ENCODE measurements around the gene PARD3B.

PARD3B gene

DNA sequence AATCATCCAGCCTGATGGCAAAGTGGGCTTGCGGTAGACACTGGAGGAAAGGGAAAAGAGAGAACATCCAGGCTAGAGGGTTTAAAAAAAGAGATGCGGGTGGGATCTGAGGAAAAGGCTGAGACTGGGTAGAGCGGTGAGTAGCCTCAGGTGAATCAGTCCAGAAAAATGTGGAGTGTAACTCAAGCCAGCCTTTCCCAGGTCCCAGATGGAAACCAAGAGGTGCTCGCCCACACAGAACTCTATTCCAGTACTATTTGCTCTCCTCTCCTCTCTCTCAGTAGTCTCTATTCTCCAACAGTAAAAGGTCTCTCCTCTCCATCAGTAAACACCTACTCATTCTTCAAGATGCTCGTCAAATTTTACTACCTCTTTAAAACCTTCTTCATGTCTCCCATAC is 1098.7 kb downstream of the PARD3B start:
- no peak for DNase-seq

- no peak for DNase-seq
Measured at GRCh38 chr2:205646680-205647079, 1101.4 kb downstream of the PARD3B start.

- no peak for DNase-seq
Measured at GRCh38 chr2:205650450-205650849, 1105.2 kb downstream of the PARD3B start.

DNA sequence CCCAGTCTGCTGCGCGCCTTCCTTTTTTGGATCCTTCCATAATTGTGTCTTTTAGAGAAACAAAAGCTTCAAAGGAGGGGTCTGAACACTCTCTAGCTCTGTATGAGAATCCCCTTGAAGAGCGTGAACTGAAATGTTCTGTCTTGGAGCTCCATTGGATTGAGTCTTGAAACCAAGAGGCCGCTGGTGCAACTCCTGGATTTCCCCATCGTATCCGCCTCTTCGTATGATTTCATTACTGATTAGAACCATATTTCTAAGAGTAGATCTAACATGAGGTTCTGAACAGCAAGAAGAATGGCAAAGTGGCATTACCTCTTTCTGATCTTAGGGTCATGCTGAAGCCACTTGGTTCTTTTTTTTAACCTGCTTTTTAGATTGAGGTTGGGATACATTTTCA is 1105.7 kb downstream of the PARD3B start:
- DNase-seq: no peak

DNA sequence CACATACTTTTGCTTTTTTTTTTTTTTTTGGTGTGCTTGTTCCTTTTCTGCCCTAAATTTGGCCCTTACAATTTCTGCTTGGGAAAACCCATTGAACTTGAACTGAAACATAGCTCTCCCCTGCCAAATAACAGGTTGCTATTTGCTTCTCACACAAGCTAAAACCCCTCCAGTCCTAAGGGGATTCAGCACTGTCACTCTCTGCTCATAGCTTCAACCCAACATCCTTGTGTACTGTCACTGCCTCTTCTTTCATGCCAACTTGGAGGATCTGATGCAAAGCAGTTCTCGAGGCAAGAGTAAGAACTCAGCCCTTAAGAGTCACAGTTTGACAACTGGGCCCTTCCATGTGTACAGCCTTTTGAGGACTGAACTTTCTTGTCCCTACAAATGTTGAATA is 1106.4 kb downstream of the PARD3B start:
- DNase-seq: no peak

DNA sequence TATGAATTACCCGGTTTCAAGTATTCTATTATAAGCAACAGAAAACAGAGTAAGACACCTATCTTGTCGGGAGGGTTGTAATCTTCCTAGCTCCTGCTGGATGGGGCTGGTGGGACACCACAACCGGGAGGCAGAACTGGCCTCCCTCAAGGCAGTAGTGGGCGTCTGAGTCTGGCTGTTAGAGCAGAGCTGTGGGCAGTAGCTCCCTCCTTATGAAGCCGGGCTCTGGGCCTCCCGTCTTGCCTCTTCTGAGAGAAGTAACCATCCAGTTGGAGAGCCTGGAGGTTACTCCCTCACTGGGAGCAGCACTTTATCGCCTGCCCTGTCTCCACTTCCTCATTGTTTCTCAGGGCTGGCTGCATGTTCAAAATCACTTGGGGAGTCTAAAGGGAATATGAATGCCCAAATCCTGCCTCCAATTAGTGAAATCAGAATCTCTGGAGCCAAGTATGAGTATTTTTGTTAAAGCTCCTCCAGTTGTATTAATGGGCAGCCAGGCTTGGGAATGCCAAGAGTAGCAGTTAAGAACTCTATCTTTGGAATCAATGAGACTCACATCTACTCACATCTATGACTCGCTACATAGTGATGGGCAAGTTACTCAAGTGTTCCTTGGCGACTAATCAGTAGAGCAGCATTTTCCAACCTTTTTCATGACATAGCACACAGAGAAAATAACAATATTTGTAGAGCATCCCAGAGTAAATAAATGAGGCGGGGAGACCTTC is 1109.8 kb downstream of the PARD3B start:
- no peak for DNase-seq

GRCh38 chr2:205655779-205656456 is 1110.6 kb downstream of the PARD3B start:
- DNase-seq: no peak

DNA sequence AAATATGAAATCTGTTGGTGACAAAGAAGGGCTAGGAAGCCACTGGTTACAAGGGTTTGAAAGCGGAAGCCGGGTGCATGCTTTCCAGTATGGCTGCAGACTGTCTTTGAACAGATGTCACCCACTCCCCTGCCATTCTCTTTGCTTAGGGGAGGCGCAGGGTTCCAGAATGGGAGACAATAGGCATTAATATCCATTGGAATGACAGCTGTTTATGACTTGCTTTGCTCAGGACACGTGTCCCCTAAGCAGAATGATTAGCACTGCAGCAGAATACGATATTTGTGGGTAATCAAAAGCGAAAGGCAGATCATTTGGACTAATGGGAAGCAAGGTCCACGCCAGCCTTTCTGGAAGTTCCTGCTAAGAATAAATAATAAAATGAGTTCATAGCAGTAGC is 1111.2 kb downstream of the PARD3B start:
- no peak for DNase-seq

- DNase-seq: no peak
Measured at GRCh38 chr2:205656941-205657340, 1111.7 kb downstream of the PARD3B start.

DNA sequence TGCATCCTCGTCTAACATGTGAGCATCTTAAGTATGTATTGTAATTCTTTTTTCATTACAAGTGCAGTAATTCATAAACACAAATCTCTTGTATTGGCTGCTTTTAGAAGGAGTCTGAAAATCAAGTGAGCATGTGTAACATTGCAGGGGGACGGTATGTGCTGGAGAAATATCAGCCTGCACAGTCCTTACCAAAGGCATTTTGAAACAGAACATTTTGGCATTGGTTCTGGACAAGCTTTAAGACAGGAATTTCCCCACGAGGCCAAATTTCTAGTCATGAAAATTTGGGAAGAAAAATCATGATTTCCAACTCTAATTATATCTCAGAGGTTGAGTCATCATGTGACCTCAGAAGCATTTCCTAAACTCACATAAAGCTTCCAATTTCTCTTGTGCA is 1112.3 kb downstream of the PARD3B start:
- no peak for DNase-seq

DNA sequence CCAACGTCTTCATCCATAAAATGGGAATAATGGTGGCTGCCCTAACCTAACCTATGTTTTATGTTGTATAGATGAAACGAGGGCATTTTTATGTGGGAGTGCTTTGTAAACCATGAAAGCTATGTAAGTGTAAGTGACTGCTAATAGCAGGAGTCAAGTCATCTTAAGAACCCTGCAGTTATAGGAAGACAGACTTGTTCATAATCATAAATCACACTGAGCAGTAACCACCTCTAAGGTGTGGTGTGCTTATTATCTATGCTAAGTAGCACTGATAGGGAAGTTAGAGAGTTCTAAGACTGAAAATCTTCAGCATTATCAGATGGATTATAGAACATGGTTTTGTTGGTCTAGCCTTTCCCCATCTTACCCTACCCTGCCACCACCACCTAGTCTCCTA is 1112.8 kb downstream of the PARD3B start:
- DNase-seq: no peak

DNA sequence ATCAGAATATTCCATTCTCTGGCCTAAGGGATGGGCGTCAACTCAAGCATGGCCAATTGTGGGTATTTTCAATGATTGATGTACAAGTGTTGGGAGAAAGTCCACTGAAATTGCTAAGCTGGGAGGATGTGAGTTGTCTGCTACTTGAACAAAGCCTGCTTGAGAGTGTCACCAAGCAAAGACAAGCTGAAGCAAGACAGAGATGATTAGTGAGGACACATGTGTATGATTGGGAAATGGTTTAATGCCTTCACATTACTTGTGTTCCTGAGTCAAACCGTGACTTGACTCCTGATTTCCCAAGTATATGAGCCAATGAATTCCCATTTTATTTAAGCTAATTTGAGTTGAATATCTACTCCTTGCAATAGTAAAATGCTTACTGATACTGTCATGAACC is 1113.3 kb downstream of the PARD3B start:
- DNase-seq: no peak

DNA sequence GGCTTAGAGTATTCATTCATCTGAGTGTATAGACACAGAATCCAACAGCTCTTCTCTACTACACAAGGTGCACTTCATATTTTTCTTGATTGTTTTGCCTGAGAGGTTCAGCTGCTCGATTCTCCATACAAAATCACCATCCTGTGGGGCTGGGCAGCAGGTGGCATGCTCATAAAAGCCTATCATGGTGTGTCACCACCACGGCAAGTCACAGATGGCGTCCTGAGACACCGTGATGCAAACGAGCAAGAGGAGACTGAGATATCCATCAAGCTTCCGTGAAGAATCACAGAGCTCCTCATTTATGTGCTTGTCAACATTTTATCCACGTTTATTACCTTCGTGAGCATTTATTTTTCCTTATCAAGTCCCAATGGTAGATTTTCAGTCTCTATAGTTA is 1114.6 kb downstream of the PARD3B start:
- no peak for DNase-seq

- no peak for DNase-seq
Measured at GRCh38 chr2:205660521-205661124, 1115.3 kb downstream of the PARD3B start.

DNA sequence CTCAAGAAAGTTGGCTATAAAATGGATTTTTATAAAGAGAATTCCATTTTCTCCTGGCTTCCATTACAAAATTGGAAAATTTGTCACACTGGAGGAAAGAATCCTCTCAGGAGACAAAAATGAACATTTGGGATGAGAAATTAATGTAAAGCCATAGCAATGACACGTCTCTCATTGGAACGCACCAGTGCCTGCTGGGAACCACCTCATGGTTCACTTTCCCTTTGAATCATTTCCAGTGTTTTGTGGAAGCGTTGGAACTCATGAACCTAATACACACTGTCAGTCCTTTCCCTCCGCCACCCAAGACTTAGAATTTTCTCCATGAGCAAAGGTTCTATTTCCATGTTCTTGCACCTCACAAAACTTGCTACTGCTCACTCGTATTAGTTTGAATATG is 1116.0 kb downstream of the PARD3B start:
- no peak for DNase-seq

DNA sequence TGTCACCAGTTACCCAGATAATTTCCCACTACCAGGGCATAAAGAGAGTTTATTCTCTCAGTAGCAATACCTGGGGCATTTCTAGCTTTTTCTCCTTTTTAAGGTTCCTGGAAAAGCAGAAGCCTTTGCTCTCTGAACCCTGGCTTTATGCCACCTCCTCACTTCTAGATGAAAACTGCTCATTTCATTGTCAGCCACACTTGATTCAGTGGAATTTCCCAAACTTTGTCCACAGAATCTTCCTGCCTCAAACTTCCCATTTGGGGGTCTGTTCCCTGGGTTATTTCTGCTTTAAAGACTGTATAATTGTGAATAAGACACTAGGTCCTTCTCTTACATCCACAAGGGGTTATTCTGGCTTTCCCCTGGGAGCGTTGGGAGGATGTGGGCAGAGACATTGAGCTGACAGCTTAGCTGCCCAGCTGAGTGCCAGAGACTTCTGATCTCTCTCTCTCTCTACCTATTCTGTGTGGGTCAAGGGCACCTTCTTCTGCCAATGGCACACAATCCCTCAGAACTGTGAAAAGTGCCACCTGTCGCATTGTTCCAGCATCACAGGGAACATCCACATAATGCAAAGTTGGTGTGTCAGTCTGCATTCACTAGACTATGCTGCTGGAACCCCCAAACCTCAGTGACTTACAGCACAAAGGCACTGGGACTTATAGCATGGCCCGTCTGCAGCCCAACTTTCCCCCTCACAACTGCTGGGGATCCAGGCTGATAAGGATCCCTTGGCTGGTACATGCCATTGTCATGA is 1117.1 kb downstream of the PARD3B start:
- DNase-seq: no peak

- DNase-seq: no peak
Measured at GRCh38 chr2:205665791-205666190, 1120.5 kb downstream of the PARD3B start.
